AG04450 (cell line): ENCODE measurements around the gene SEC62. TPM values are rescaled to one million over a fixed set of nuclear protein-coding genes. Genes with fewer than 3 reads are reported as not detected.
"Not testable (repeated sequence)": the region's sequence is repeated elsewhere in the genome, so short reads cannot be mapped to it uniquely, and the experiment has no call there.

ENCODE experiments used
- CTCF ChIA-PET: fragments of 300-600, 350-600 bp; formaldehyde crosslinking; extraction: SDS; loops from one replicate; lab custom pipeline; 2022; ENCODE audit warnings: antibody characterized with exemption, inconsistent platforms; lab: Charles Lee
- POLR2A ChIA-PET: fragments of 350-600 bp; formaldehyde crosslinking; extraction: SDS; loops from one replicate; lab custom pipeline; 2021; ENCODE audit warnings: antibody characterized with exemption, inconsistent platforms; lab: Yijun Ruan, JAX
- DNase-seq: peaks from one replicate; pipeline ENCODE4 v3.0.0-alpha.2; 2011; ENCODE audit warnings: low read depth, low spot score
- H3K27ac ChIP-seq: one replicate; pipeline ENCODE4 v1.5.1; 2012; ENCODE audit warnings: low read depth, low read length, control low read depth
- H3K27me3 ChIP-seq: one replicate; pipeline ENCODE4 v1.6.0; 2012; ENCODE audit warnings: low read length; ENCODE audit not compliant: control insufficient read depth, insufficient read depth
- H3K4me3 ChIP-seq: 2 replicates; pipeline ENCODE4 v1.5.1; 2011; ENCODE audit warnings: mild to moderate bottlenecking, low read depth, low read length, control low read depth
- H3K9me3 ChIP-seq: 2 replicates; pipeline ENCODE4 v1.5.1; 2012; ENCODE audit warnings: low read length; ENCODE audit not compliant: control insufficient read depth, insufficient read depth
- CTCF ChIP-seq: IDR thresholded peaks from 2 replicates; pipeline ENCODE4 v1.5.1; 2011; ENCODE audit warnings: low read depth, low read length, control low read depth, inconsistent platforms
- polyA plus RNA-seq: library from polyadenylated mRNA; depleted of rRNA; stranded (reverse); fragments of >200 nt; gene quantifications from 2 replicates; pipeline ENCODE4 v1.2.3, GENCODE V29; 2011

SEC62 gene
- polyA plus RNA-seq, 1 experiment, result 109 TPM

- Histone ChIP-seq H3K4me3 (no peak overlapping the region), H3K27me3 (peaks cover 2% of the 10 kb centered on the region), H3K27ac (no peak overlapping the region), H3K9me3 (no peaks in the 10 kb centered on the region)
- TF ChIP-seq CTCF, result no peak
- CTCF ChIA-PET, result no interaction called here
- DNase-seq, result no peak
- POLR2A ChIA-PET, result no interaction called here
Observed at GRCh38 chr3:170010498-170010897, 43.9 kb downstream of the SEC62 start.

- Histone ChIP-seq H3K27ac (no peak overlapping the region), H3K4me3 (no peak overlapping the region), H3K27me3 (peaks cover 4% of the 10 kb centered on the region), H3K9me3 (no peaks in the 10 kb centered on the region)
- ChIA-PET CTCF (no interaction called here), POLR2A (no interaction called here)
- no peak for TF ChIP-seq CTCF
- DNase-seq, result no peak
Observed at GRCh38 chr3:170012683-170013400, 46.2 kb downstream of the SEC62 start.

GRCh38 chr3:170016057-170016456 is 49.5 kb downstream of the SEC62 start:
- no peak overlapping the region for H3K4me3 ChIP-seq
- TF ChIP-seq CTCF, result no peak
- no peak overlapping the region for H3K27ac ChIP-seq
- H3K9me3 ChIP-seq, result no peaks in the 10 kb centered on the region
- DNase-seq, result no peak
- CTCF ChIA-PET, result no interaction called here
- peaks cover 4% of the 10 kb centered on the region for H3K27me3 ChIP-seq
- POLR2A ChIA-PET, result no interaction called here

GRCh38 chr3:170019306-170019705 is 52.7 kb downstream of the SEC62 start:
- H3K27ac ChIP-seq, H3K9me3 ChIP-seq, H3K4me3 ChIP-seq, CTCF ChIA-PET, POLR2A ChIA-PET, DNase-seq, H3K27me3 ChIP-seq: not testable (repeated sequence)

- peak; percentile 32 for TF ChIP-seq CTCF
- Histone ChIP-seq H3K4me3 (no peak overlapping the region), H3K27ac (no peak overlapping the region), H3K27me3 (peaks cover 8% of the 10 kb centered on the region), H3K9me3 (no peaks in the 10 kb centered on the region)
- CTCF ChIA-PET, result interaction anchor here (0.6 to 1.6 kb wide), 11 partner anchors 13 to 160 kb away, joined by 3 to 7 read pairs (median 4); partner anchors contain the start of gene GPR160
- no peak for DNase-seq
- POLR2A ChIA-PET, result interaction anchor here (0.6 kb wide), 1 partner anchor 61 kb away, joined by 3 read pairs; no protein-coding TSS in a partner anchor
Observed at GRCh38 chr3:170021083-170021482, 54.5 kb downstream of the SEC62 start.
